Stimulated activated CD4-positive, alpha-beta T cell treated with anti-CD3 and anti-CD28 coated beads, Interleukin-12 subunit alpha, Interleukin-12 subunit beta, amount 100 ng/mL, for 48 hours (primary cell): ENCODE data around the gene PPP1R12A.
"Not testable (repeated sequence)": the region's sequence is repeated elsewhere in the genome, so short reads cannot be mapped to it uniquely, and the experiment has no call there.

ENCODE experiments used
- DNase-seq, 3 donors: peaks; one replicate each; pipeline ENCODE4 v3.0.0-alpha.2; 2020; ENCODE audit warnings: low read depth in 2 of 3, low spot score in 1 of 3

The PPP1R12A gene

DNA sequence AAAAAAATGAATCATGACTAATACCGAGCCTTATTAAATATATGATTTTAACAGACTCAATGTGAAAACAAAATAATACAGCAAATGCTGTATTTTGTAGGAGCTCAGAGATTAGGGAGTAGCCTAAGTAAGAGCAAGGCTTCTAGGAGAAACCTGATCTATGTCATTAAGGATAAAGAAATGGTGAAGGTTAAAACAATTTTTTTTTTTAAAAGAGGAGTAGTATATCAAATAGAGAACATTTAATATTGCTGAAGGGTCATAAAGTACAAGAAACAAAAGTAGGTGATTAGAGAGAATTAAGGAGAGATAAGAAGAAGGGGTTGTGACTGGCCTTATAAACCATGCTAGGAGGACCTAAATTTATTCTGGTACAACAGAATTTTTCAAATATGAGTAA lies 39.1 kb downstream of the PPP1R12A start:
- no peak for DNase-seq

DNA sequence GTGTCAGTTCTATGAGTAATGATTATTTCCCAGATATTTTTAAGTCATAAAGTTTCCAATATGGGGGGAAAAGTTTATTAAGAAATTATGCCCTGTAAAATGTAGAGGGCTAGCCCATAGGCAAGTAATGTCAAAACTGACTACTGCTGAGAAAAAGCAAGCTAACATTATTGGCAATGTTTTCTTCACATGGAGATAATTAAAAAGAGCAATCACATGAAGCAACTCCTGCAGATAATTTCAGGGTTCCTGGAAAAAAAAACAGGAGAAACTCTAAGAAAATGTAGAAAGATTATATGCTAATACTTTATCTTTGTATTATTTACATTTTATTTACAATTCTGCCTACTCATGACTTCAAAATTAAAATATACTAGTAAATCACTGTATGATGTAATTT lies 39.8 kb downstream of the PPP1R12A start:
- no peak for DNase-seq

DNA sequence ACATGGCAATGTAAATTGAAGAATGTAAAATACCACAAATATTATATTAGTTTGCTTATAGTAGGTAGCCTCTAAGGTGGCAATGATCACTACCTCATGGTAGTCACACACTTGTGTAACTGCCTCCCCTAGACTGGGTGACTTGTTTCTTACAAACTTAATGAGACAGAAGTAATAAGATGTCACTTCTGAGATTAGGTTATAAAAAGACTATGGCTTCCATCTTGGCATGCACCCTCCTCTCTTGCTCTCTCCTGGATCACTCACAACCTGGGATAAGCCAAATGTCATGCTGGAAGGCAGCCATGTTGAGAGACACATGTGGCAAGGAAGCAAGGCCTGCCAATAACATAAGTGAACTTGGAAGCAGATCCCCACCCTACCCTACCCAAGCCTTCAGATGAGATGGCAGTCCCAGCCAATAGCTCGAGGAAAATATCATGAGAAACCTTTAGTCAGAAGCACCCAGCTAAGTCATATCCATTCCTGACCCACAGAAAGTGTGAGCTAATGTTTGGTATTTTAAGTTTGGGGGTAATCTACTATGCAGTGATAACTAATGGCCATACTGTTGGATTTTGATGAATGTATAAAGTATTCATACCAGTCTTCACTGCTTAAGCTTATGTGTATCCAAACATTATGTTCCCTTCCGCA lies 43.3 kb downstream of the PPP1R12A start:
- DNase-seq = no peak

DNA sequence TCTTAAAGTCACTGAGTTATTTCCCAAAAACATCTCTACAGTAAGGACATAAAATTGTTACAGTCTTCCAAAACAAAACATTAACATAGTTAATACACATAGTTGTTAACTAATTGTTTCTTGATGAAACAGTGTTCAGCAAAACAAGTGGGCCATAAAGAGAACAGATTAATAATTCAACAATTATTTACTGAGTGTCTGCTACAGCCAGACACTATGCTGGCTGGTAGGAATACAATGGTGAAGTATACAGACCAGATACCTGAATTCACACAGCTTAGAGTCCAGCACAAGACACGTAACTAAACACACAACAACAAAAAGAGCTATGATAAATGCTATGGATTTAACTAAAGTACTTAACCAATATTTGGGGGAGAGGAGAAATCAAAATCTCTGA lies 47.0 kb downstream of the PPP1R12A start:
- DNase-seq = no peak

DNA sequence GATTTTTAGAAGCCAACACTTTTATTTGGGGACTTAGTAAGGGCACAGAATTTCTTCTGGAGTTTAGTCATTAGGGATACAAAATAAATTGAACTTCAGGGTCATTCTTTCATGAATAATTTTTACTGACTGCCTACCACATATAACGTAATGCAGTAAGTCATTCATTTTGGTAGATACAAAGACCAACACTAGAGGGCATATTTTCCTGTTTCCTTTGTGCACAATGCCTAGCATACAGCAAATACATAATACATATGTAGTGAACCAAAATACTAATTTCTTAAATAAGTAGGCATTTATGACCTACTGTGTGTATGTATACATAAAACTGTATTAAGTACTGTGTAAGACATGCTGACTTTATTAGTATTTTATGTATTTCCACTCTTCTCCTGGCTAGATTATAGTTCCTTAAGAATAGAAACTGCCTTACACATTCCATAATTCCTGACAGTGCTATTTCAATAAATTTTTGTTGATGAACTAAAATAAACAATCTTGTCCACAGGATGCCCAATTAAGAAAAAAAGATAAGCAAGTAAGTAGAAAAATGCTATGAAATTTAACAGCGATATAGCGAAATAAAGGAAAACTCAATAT lies 47.9 kb downstream of the PPP1R12A start:
- no peak for DNase-seq

DNA sequence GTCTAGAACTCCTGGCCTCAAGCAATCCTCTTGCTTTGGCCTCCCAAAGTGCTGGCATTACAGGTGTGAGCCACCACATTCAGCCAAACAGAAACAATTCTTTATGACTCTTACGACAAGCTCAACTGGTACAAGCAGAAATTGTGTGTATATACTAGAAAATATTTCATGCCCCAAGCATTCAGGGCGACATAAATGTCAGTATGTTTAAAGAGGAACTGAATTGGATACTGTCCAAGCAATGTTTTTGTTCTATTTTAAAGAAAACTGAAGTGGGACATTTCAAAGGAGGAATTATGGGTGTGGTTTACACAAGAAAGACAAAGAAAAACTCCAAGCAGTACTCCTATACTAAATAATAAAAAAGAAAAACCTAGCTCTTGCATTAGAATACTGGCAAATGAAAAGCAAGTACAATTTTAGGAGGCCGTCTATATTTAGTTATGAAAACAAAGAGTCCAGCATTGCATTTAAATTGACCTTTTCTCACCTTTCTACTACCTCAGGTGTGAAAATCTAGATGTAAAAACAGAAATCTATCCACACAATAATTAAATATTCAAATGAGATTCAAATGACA lies 48.9 kb downstream of the PPP1R12A start:
- no peak for DNase-seq

DNA sequence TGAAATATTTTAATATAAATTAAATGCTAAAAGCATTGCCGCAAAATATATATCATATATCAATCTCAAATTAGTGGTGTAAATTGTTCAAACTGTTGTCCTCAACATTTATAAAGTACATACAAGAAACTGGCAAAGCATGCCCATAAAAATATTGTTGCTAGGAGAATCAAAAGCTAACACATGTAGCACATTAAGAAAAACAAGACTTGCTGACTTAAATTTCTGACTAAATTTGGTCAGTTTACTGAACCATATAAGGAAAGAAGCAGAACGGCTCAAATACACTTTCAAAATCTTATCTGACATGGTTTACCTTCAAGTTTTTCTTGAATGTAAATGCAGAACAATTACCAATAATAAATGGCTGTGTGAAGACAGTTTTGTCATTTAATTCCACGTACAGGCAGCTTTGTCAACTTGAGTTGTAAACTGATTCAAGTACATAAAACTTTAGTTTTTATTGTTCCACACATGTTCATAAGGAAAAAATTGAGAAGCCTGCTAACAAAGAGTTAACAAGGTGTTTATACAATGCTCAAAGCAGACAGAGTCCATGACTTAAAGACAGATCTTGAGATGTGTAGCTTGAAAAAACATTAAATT lies 50.4 kb downstream of the PPP1R12A start:
- DNase-seq = no peak

DNA sequence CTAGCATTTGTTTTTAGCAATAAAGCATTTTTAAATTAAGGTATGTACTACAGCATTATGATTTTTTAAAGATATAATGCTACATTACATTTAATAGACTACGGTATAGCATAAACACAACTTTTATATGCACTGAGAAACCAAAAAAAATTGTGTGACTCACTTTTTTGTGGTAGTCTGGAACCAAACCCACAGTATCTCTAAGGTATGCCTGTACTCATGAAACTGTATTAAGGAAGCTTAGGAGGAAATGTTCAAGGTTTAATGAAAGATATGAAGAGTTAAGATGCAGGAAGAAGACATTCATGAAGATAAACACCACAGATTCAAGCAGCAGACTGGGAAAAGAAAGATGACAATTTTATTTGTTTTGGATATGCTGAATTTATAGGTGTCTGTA lies 51.7 kb downstream of the PPP1R12A start:
- no peak for DNase-seq

DNA sequence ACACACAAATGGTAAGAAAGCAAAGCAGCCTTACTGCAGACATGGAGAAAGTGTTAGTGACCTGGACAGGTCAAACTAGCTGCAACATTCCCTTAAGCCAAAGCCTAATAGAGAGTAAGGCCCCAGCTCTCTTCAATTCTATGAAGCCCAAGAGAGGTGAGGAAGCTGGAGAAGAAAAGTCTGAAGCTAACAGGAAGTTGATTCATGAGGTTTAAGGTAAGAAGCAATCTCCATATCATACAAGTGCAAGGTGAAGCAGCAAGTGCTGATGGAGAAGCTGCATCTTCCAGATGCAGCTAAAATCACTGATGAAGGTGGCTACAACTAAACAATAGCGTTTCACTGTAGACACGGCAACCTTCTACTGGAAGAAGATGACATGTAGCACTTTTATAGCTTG lies 53.5 kb downstream of the PPP1R12A start:
- no peak for DNase-seq

DNA sequence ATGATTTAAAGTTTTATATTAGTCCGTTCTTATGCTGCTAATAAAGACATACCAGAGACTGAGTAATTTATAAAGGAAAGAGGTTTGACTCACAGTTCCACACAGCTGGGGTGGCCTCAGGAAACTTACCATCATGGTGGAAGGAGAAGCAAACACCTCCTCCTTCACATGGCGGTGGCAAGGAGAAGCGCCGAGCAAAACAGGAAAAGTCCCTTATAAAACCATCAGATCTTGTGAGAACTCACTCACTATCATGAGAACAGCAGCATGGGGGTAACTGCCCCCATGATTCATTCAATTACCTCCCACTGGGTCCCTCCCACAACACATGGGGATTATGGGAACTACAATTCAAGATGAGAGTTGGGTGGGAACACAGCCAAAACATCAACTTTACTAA lies 56.4 kb downstream of the PPP1R12A start:
- not testable (repeated sequence) for DNase-seq

DNA sequence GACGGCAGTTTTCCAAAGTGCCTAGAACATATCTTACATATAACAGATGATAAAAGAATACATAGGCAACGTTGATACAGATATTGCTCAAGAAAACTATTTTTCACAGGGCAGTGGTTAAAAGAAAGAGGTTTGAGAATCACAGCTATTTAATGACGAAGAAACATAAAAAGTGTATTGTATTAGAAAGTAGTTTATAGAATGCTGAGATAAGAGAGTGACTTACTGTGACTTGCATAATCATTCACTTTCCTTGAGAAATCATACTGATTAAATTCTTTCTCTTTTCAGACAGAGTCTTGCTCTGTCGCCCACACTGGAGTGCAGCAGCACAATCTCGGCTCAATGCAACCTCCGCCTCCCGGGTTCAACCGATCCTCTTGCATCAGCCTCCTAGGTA lies 57.7 kb downstream of the PPP1R12A start:
- DNase-seq = no peak

DNA sequence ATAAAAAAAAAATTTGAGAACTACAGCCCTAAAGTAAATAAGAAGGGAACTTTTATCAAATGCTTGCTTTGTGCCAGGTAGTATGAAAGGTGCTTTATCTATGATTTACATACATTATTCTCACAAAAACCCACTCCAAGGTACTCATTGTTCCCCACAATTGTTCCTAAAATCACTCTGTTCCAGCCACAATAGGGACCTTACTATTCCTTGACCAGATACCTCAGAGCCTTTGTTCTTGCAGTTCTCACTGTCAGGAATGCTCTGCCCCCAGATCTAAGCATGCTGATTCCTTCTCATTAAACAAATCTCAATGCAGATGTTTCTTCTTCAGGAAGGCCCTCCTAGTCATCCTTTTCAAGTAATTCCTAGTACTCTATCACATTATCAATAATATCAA lies 60.2 kb downstream of the PPP1R12A start:
- DNase-seq = no peak

DNA sequence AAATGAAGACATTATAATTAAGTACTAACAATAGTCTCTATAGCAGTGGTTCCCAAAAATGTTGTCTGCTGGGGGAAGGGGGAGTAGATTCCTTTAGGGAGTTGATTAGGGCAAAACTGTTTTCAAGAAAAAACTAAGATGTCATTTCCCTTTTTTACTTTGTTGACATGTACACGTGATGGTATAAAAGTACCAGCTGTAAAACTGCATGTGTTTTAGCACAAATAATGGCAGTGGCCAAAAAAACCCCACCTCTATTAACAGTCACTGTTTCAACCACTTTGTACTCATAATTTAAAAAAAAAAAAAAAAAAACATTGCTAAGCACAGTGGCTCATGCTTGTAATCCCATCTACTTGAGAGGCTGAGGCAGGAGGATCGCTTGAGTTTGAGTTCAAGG lies 61.7 kb downstream of the PPP1R12A start:
- no peak for DNase-seq

DNA sequence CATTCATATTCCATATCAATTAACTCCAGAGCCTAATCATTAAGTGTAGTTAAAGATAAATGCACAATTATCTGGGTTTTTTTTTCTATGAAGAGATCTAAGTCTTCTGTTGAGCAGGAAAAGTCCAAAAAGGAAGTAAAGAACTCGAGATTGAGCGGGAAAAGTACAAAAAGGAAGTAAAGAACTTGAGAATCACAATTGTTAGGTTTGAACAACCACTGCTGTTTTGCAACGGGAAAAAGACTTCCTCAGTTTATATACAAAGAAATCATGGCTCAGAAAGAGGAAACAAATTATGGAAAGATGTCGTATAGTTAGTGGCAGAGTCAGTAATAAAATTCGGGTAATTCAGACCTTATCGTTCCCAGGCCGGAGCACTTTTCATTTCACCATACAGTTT lies 63.3 kb downstream of the PPP1R12A start:
- no peak for DNase-seq

DNA sequence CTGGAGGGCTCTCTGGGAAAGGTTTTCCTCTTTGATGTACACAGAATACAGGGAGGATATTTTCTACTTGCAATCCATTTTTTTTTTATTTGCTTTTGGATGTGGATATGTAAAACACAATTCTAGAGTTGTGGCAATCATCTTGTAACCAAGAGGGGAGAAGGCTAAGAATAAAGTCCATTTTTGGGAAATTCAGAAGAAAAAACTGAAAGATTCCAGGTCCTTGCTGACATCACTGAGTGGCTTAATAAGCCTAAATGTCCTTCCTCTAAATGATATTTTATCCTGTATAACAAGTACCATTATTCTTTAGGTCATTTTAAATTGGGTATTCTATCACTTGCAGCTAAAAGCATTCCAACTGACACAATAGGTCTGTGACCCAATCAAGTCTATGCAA lies 64.0 kb downstream of the PPP1R12A start:
- DNase-seq = no peak

DNA sequence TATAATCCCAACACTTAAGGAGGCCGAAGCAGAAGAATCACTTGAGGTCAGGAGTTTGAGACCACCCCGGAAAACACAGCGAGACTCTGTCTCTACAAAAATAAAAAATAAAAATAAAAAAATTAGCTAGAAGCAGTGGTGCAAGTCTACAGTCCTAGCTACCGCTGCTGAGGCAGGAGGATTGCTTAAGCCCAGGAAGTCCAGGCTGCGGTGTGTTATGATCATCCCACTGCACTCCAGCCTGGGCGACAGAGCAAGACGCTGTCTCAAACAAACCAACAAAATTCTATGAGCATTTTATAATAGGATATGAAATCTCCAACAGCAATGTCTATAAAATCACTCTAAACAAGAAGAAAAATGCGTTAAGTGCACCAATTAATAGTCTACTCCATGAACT lies 75.3 kb downstream of the PPP1R12A start:
- no peak for DNase-seq

DNA sequence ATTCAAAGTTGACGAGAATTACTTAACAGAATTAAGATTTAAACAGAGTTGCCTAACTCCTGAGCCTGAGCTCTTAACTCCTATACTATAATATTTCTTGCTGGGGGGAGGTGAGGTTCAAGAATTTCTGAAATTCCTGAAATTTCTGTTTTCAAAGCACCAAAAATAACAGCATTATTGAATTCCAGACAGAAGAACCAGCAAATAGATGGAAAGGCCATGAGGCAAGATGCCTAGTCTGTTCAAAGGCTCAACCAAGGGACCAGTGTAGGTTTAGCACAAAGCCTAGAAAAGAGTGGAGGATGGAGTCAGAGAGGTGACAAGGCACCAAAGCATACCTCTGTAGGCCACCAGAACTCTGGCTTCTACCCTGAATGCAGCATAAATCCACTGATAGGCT lies 76.4 kb downstream of the PPP1R12A start:
- DNase-seq = no peak

DNA sequence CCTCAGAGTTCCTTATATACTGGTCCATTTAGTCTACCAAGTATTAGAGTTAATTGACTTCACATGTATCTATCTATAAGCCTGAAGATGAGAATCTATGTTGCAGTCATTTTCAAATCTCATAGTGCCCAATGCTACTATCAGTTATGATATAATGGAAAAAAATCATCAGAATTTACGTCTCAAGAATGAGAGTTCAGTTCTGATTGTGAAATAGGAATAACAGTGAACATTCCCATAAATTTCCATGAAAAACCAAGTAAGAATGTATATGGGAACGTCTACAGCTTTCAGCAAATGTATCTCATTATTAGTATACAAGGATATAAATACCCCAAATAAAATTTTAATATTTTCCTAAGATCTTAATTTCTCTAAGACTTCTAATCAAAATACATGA lies 77.2 kb downstream of the PPP1R12A start:
- no peak for DNase-seq

DNA sequence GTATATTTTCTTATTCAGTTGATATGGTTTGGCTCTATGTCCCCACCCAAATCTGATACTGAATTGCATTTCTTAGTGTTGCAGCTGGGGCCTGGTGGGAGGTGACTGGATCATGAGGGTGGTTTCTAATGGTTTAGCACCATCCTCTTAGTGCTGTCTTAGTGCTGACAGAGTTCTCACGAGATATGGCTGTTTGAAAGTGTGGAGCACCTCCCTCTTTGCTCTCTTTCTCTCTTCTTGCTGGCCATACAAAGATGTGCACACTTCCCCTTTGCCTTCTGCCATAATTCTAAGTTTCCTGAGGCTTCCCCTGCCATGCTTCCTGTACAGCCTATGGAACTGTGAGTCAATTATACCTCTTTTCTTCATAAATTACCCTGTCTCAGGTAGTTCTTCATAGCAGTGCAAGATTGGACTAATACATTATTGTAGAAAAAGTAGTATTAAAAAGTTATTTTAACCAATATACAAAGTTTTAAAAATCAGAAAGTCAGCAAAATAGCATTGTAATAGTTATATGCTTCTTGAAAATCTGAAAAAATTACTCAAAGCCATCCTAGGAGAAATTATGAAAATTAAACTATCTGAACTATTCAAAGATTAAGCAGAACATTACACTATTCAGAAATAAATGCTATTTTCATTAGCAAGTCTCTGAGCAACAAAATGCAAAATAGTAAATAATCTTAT lies 84.1 kb downstream of the PPP1R12A start:
- DNase-seq = no peak

DNA sequence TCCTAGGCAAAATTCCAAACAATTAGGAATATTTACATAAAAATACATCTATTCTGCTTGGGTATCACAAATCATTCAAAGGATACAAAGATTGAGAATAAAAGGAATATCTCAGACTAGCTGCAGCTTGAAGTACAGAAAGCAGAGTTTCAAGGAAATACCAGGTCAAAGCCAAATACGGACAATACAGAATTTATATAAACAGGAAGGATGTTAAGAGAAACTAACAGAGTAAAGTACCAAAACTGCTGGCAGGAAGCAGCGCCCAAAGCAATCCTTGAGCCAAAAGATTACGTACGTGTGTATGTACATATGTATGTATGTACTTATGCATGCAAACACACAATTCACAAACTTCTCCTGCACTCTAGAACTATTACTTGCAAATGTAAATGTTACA lies 86.6 kb downstream of the PPP1R12A start:
- no peak for DNase-seq

DNA sequence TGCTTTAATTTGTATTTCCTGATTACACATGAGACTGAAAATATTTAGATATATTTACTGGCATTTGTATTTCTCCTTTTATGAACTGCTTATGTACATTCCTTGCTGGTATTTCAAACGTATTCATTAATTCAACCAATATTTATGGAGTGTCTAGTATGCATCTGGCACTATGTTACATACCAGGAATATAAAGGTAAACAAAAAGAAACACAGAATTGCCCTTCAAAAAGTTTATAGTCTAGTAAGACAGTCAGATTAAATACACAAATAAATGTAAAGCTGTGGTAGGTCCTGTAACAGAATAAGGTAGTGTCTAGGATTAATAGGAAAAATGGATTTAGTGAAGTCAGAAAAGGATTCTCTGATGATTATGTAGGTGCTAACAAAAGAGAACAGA lies 87.5 kb downstream of the PPP1R12A start:
- DNase-seq = no peak

DNA sequence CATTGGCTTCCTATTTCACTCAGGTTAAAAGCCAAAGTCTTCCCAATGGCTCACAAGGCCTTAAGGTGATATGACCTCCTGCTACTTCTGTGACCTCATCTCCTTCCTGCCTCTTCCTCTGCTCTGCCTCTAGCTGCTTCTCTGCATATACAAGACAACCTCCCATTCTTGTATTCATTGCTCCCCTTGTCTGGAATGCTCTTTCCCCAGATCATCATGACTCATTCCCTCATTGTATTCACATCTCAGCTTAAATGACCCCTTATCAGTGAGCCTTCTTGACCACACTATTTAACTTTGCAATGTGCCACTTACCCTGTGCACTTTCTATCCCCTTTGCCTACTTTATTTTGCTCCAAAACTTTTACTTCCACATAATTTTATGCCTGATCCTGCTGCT lies 90.2 kb downstream of the PPP1R12A start:
- DNase-seq = no peak
